Measurements from ENCODE around the gene SLC39A11.

GRCh38 chr17:72707881-72708280, 384.6 kb downstream of the SLC39A11 start:
- TF ChIP-seq POLR2A (IDR thresholded peaks at IDR 0.05; ENCODE audit: low read depth, low read length) = no peak
- TF ChIP-seq PAX5 (IDR thresholded peaks at IDR 0.05; ENCODE audit: insufficient read depth, low read length, severe bottlenecking) = no peak
- TF ChIP-seq POLR2AphosphoS5 (IDR thresholded peaks at IDR 0.05; ENCODE audit: low read depth, low read length) = no peak
- no peak for TF ChIP-seq TAF1 (IDR thresholded peaks at IDR 0.05; ENCODE audit: low read depth, low read length)
- TF ChIP-seq POU2F2 (IDR thresholded peaks at IDR 0.05; ENCODE audit: low read depth, low read length) = no peak

All from GM12891 (cell line).